Tibial artery (tissue), 4 donors: ENCODE measurements around the gene ALPK3.

Experiments
- DNase-seq, 2 donors: peaks; one replicate each; pipeline ENCODE4 v3.0.0-alpha.2; 2019
- H3K27ac ChIP-seq, 2 donors: fragments of 200-600 bp; sonication (generic) in 1 of 2; 1 replicate in 1 of 2; 2 replicates in 1 of 2; pipeline ENCODE4 v1.5.1; 2018 to 2019; ENCODE audit warnings: mild to moderate bottlenecking in 1 of 2
- H3K27me3 ChIP-seq, 2 donors: fragments of 200-600 bp; sonication (generic) in 1 of 2; one replicate each; pipeline versions ENCODE4 v1.5.1 to v1.6.0; 2016 to 2019
- H3K36me3 ChIP-seq, 3 donors: fragments of 200-600 bp; sonication (generic) in 2 of 3; one replicate each; pipeline ENCODE4 v1.5.1; 2016 to 2019; ENCODE audit warnings: mild to moderate bottlenecking in 2 of 3
- H3K4me1 ChIP-seq, 4 donors: fragments of 200-600 bp; sonication (generic) in 2 of 4; 1 replicate in 3 of 4; 2 replicates in 1 of 4; pipeline ENCODE4 v1.5.1; 2016 to 2019
- H3K4me3 ChIP-seq, 2 donors: fragments of 200-600 bp; sonication (generic) in 1 of 2; 1 replicate in 1 of 2; 2 replicates in 1 of 2; pipeline ENCODE4 v1.5.1; 2018 to 2019; ENCODE audit warnings: mild to moderate bottlenecking in 2 of 2
- H3K9me3 ChIP-seq, 3 donors: fragments of 200-600 bp; sonication (generic) in 1 of 3; one replicate each; pipeline ENCODE4 v1.5.1; 2016 to 2019
- CTCF ChIP-seq, 2 experiments: fragments of 200-600 bp in 1 of 2; fragments of 450-650 bp in 1 of 2; IDR thresholded peaks; one replicate each; pipeline ENCODE4 v1.5.1; 2017 to 2019; ENCODE audit warnings: antibody characterized with exemption in 2 of 2, mild to moderate bottlenecking in 1 of 2, moderate library complexity in 1 of 2
- intact Hi-C: fragments of 100-400 bp; cut with DNase I; formaldehyde crosslinking; loops from one replicate; pipeline ENCODE4 v1.15.0; 2023; ENCODE audit warnings: low total_unique reads

The ALPK3 gene

GRCh38 chr15:84830036-84830435 lies 12.9 kb downstream of the ALPK3 start:
- no peak overlapping the region for H3K4me3 ChIP-seq
- peaks cover 0 to 86% (median 30%) of the 10 kb centered on the region in 4 donors for H3K4me1 ChIP-seq
- H3K27ac ChIP-seq = no peak overlapping the region
- TF ChIP-seq CTCF (IDR thresholded peaks at IDR 0.05) = no peak
- H3K27me3 ChIP-seq = no peaks in the 10 kb centered on the region
- DNase-seq = no peak
- intact Hi-C loops = no loop called here
- H3K36me3 ChIP-seq = peaks cover 5 to 29% (median 7%) of the 10 kb centered on the region in 3 donors
- H3K9me3 ChIP-seq = no peaks in the 10 kb centered on the region

GRCh38 chr15:84831028-84831427 lies 13.9 kb downstream of the ALPK3 start:
- H3K27me3 ChIP-seq = no peaks in the 10 kb centered on the region
- no peak overlapping the region for H3K27ac ChIP-seq
- H3K36me3 ChIP-seq = peaks cover 5 to 39% (median 7%) of the 10 kb centered on the region in 3 donors
- intact Hi-C loops = no loop called here
- no peak overlapping the region for H3K4me3 ChIP-seq
- TF ChIP-seq CTCF (IDR thresholded peaks at IDR 0.05) = no peak
- H3K9me3 ChIP-seq = no peaks in the 10 kb centered on the region
- H3K4me1 ChIP-seq = peaks cover 0 to 78% (median 32%) of the 10 kb centered on the region in 4 donors
- DNase-seq = no peak

- Histone ChIP-seq H3K4me3 (no peak overlapping the region), H3K27ac (peak overlapping the region; percentile 13 to 29), H3K4me1 (peaks cover 0 to 78% (median 27%) of the 10 kb centered on the region in 4 donors), H3K27me3 (no peaks in the 10 kb centered on the region), H3K9me3 (no peaks in the 10 kb centered on the region), H3K36me3 (peaks cover 5 to 39% (median 7%) of the 10 kb centered on the region in 3 donors)
- DNase-seq = no peak
- no peak for TF ChIP-seq CTCF (IDR thresholded peaks at IDR 0.05)
- intact Hi-C loops = no loop called here
These were observed 14.5 kb downstream of the ALPK3 start for GRCh38 chr15:84831613-84832012.

GRCh38 chr15:84832448-84833040 lies 15.4 kb downstream of the ALPK3 start:
- TF ChIP-seq CTCF (IDR thresholded peaks at IDR 0.05) = no peak
- intact Hi-C loops = no loop called here
- H3K9me3 ChIP-seq = no peaks in the 10 kb centered on the region
- peak overlapping the region; percentile 29 to 46 for H3K27ac ChIP-seq
- H3K4me3 ChIP-seq = no peak overlapping the region
- H3K4me1 ChIP-seq = peaks cover 0 to 75% (median 21%) of the 10 kb centered on the region in 4 donors
- peaks cover 5 to 37% (median 7%) of the 10 kb centered on the region in 3 donors for H3K36me3 ChIP-seq
- DNase-seq = no peak
- H3K27me3 ChIP-seq = no peaks in the 10 kb centered on the region

- no peak for DNase-seq
- H3K4me3 ChIP-seq = no peak overlapping the region
- H3K4me1 ChIP-seq = peaks cover 0 to 73% (median 13%) of the 10 kb centered on the region in 4 donors
- H3K27me3 ChIP-seq = no peaks in the 10 kb centered on the region
- H3K27ac ChIP-seq = peak overlapping the region in 1 of 2 donors; percentile 46
- peaks cover 4 to 33% (median 5%) of the 10 kb centered on the region in 3 donors for H3K36me3 ChIP-seq
- H3K9me3 ChIP-seq = no peaks in the 10 kb centered on the region
- intact Hi-C loops = no loop called here
- no peak for TF ChIP-seq CTCF (IDR thresholded peaks at IDR 0.05)
These were observed 16.5 kb downstream of the ALPK3 start for GRCh38 chr15:84833447-84834228.
